Heart left ventricle (tissue), 16 donors: ENCODE measurements around the gene WWTR1. TPM values are rescaled to one million over a fixed set of nuclear protein-coding genes. Genes with fewer than 3 reads are reported as not detected.
A peak's percentile ranks its signal among the peaks of the same experiment; 100 is the strongest.

Source experiments
- ATAC-seq, 4 donors: fragments of 200-7000 bp; cut with Tn5 transposase; one replicate each; pipeline ENCODE4 v1.9.1; 2020 to 2022; ENCODE audit warnings: moderate library complexity in 4 of 4, mild to moderate bottlenecking in 3 of 4, moderate number of reproducible peaks in 1 of 4
- DNase-seq, 5 donors: peaks; one replicate each; pipeline ENCODE4 v3.0.0-alpha.2; 2020
- H3K27ac ChIP-seq, 12 donors: fragments of 200-600 bp; sonication (generic) in 4 of 12; one replicate each; pipeline versions ENCODE4 v1.5.0 to v1.8.0; 2016 to 2022; ENCODE audit warnings: mild to moderate bottlenecking in 2 of 12
- H3K27me3 ChIP-seq, 9 donors: fragments of 200-600 bp; sonication (generic) in 2 of 9; one replicate each; pipeline versions ENCODE4 v1.5.1 to v1.8.0; 2016 to 2022; ENCODE audit warnings: mild to moderate bottlenecking in 3 of 9
- H3K36me3 ChIP-seq, 9 donors: fragments of 200-600 bp; sonication (generic) in 2 of 9; one replicate each; pipeline versions ENCODE4 v1.5.0 to v1.8.0; 2018 to 2022; ENCODE audit warnings: mild to moderate bottlenecking in 2 of 9
- H3K4me1 ChIP-seq, 12 donors: fragments of 200-600 bp; sonication (generic) in 4 of 12; one replicate each; pipeline versions ENCODE4 v1.5.0 to v1.8.0; 2016 to 2022; ENCODE audit warnings: mild to moderate bottlenecking in 3 of 12
- H3K4me3 ChIP-seq, 12 donors: fragments of 200-600 bp; sonication (generic) in 4 of 12; one replicate each; pipeline versions ENCODE4 v1.5.0 to v1.8.0; 2017 to 2022; ENCODE audit warnings: mild to moderate bottlenecking in 9 of 12, moderate library complexity in 4 of 12
- H3K9me3 ChIP-seq, 12 donors: fragments of 200-600 bp; sonication (generic) in 4 of 12; one replicate each; pipeline versions ENCODE4 v1.5.0 to v1.8.0; 2016 to 2022; ENCODE audit warnings: mild to moderate bottlenecking in 1 of 12
- POLR2A ChIP-seq, 2 donors: fragments of 450-650 bp; IDR thresholded peaks; one replicate each; pipeline ENCODE4 v1.6.1; 2017; ENCODE audit warnings: antibody characterized with exemption in 2 of 2, mild to moderate bottlenecking in 2 of 2, moderate library complexity in 2 of 2
- WGBS, 4 donors: extraction: QIAGEN DNeasy Blood & Tissue Kit in 2 of 4; methylation state at CpG; one replicate each; pipeline versions ENCODE4 v1.1.5 to v1.1.7; 2013 to 2018; 5-methylcytosine and 5-hydroxymethylcytosine counted together
- intact Hi-C, 10 donors: fragments of 100-400 bp; cut with DNase I; formaldehyde crosslinking; loops; one replicate each; pipeline versions ENCODE4 v1.11.1 to v1.14.2; 2022
- polyA plus RNA-seq, 2 donors: library from polyadenylated mRNA; stranded (reverse); fragments of 200-250 nt; gene quantifications; one replicate each; pipeline ENCODE4 v1.2.3, GENCODE V29; 2013
- total RNA-seq, 9 donors: library from RNA; depleted of rRNA in 2 of 9; stranded (reverse); fragments of >200 nt in 2 of 9; fragmentation: NEBNext Ultra II Directional in 3 of 9; extraction: Animal tissue kit (Norgen Biotek cat#: 25700) in 3 of 9; gene quantifications; one replicate each; pipeline versions ENCODE4 v1.1.0 to v1.2.4, GENCODE V29; 2016 to 2023
- TF ChIP-seq, protein P1 (sequence below), 12 donors: fragments of 200-600 bp; sonication (generic) in 4 of 12; IDR thresholded peaks; one replicate each; pipeline versions ENCODE4 v1.5.0 to v1.8.0; 2018 to 2022; ENCODE audit warnings: antibody characterized with exemption in 12 of 12, mild to moderate bottlenecking in 5 of 12
- donor health status: ischemic (EF 13 %, LVEDD 7.1; RV severe dilation, severe dysfunction).
- donor health status: healthy with polysubstance abuse.
- donor health status: DM: no; HTN: yes; CAD: no.
- donor health status: DM: no; HTN: no; CAD: no.
- donor health status: ischemic (EF 25% LVEDD 6.9; RV normal size, moderate dysfunction).
- donor health status: ischemic (EF 25% LVEDD 5.7; RV mildly dilated, moderate dysfunction).
- donor health status: healthy.
- donor health status: DM: yes; HTN: yes; CAD: no.
- donor health status: ischemic (EF 35%, LVEDD 5.7; RV mildly dilated, moderate dysfunction).
- donor health status: nonischemic (EF 11% LVEDD 7.7; RV severe dilation, severe dysfunction).
- donor health status: DM: yes; HTN: yes; CAD: no.
- donor health status: PGD.
- donor health status: ischemic (EF 29% LVEDD 5.4; RV normal size, mild dysfunction).
- donor health status: nonischemic (EF 23%, LVEDD 6.1; RV moderate dilation, normal function).

WWTR1 gene
- total and polyA plus RNA-seq, 11 donors, result 14.5 to 71.7 (median 41.2) TPM

DNA sequence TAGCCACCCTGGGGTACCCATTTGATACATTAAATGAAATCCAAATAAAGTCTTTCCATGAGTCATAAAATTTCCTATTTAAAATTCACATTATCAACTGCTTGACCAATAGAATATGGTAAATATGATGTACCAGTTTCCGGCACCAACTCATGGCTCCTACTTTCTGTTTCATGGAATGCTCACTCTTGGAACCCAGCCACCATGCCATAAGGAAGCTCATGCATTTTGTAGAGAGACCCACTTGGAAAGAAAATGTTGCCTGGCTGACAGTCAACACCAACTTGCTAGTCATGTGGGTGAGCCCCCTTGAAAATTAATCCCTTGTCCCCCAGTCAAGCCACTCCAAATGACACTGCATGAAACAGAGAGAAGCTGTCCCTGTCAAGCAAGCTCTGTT, 57.2 kb downstream of the WWTR1 start:
- WGBS, 4 donors, result 85 to 100% (median 93%) methylated on average over 1 of the region's 1 CpG
- H3K36me3 ChIP-seq, result no peaks in the 10 kb centered on the region
- peaks cover 0 to 5% (median 0%) of the 10 kb centered on the region in 9 donors for H3K27me3 ChIP-seq
- peaks cover 3 to 83% (median 39%) of the 10 kb centered on the region in 12 donors for H3K4me1 ChIP-seq
- intact Hi-C loops, result no loop called here
- H3K9me3 ChIP-seq, result no peaks in the 10 kb centered on the region
- no peak for DNase-seq
- no peak overlapping the region for H3K4me3 ChIP-seq
- no peak for ATAC-seq
- H3K27ac ChIP-seq, result peak overlapping the region in 1 of 12 donors; percentile 23
- TF ChIP-seq, protein P1, sequence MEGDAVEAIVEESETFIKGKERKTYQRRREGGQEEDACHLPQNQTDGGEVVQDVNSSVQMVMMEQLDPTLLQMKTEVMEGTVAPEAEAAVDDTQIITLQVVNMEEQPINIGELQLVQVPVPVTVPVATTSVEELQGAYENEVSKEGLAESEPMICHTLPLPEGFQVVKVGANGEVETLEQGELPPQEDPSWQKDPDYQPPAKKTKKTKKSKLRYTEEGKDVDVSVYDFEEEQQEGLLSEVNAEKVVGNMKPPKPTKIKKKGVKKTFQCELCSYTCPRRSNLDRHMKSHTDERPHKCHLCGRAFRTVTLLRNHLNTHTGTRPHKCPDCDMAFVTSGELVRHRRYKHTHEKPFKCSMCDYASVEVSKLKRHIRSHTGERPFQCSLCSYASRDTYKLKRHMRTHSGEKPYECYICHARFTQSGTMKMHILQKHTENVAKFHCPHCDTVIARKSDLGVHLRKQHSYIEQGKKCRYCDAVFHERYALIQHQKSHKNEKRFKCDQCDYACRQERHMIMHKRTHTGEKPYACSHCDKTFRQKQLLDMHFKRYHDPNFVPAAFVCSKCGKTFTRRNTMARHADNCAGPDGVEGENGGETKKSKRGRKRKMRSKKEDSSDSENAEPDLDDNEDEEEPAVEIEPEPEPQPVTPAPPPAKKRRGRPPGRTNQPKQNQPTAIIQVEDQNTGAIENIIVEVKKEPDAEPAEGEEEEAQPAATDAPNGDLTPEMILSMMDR (IDR thresholded peaks at IDR 0.05), result no peak
- TF ChIP-seq POLR2A (IDR thresholded peaks at IDR 0.05), result no peak

DNA sequence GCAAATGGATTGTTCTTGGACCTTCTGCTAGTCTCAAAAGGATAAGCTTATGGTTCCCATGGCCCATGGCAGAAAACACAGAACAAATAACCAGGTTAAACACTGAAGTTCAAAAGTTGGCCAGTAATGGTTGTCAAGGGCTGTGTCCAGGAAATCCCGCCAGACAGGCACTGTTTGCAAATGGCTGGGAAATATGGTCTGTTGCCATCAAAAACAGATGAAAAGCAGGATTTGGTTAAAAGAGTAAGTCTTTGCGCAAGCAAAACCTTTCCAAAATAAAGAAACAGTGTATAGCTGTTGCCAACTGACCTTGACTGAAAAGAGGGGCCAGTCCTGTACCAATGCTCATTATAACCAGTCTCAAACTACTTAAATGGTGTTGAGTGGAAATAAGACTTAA, 58.6 kb downstream of the WWTR1 start:
- intact Hi-C loops, result no loop called here
- Histone ChIP-seq H3K27ac (peak overlapping the region in 3 of 12 donors; percentile 15 to 61 (median 48)), H3K36me3 (no peaks in the 10 kb centered on the region), H3K4me3 (no peak overlapping the region), H3K4me1 (peaks cover 2 to 75% (median 31%) of the 10 kb centered on the region in 12 donors), H3K27me3 (peaks cover 0 to 5% (median 0%) of the 10 kb centered on the region in 9 donors), H3K9me3 (no peaks in the 10 kb centered on the region)
- peak; percentile 40 to 87 (median 76) for ATAC-seq
- WGBS, 4 donors, result 78 to 85% (median 81%) methylated on average over 2 of the region's 2 CpGs
- DNase-seq, result peak in 3 of 5 donors; percentile 46 to 54 (median 52)
- no peak for TF ChIP-seq POLR2A (IDR thresholded peaks at IDR 0.05)
- TF ChIP-seq, protein P1 (IDR thresholded peaks at IDR 0.05), result no peak

DNA sequence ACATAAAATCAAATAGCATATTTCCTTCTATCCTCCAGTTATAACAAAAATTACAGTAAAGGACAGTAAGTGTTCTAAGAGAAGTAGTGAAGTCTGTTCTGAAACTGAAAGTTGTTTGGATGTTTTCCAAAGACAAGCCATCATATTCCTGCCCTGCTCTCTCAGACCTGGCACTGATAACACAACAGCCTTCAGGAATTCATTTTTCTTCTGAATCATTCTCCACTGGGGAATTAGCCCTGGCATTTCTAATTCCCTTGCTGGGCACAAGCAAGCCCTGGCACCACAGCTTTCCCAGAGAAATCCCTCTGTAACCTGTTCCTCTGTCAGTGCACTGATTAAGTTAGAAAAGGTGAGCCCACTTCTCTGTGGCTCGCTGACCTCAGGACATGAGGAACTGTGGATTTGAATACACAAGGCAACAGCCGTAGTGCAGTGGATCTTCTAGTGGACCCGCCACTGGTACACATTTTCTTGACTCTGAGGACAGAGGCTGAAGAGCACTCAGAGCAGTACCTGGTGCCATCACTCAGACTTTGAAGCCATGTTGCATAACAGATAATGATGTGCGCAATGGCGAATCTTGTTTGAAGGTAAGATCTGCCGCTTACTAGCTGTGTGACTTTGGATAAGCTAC, 61.6 kb downstream of the WWTR1 start:
- Histone ChIP-seq H3K27me3 (peaks cover 0 to 5% (median 0%) of the 10 kb centered on the region in 9 donors), H3K27ac (peak overlapping the region in 4 of 12 donors; percentile 2 to 58 (median 9)), H3K4me3 (no peak overlapping the region), H3K9me3 (no peaks in the 10 kb centered on the region), H3K4me1 (peaks cover 0 to 71% (median 36%) of the 10 kb centered on the region in 12 donors), H3K36me3 (no peaks in the 10 kb centered on the region)
- no peak for ATAC-seq
- no peak for TF ChIP-seq POLR2A (IDR thresholded peaks at IDR 0.05)
- TF ChIP-seq, protein P1 (IDR thresholded peaks at IDR 0.05), result no peak
- no peak for DNase-seq
- WGBS, 4 donors, result 85 to 91% (median 89%) methylated on average over 6 of the region's 6 CpGs
- intact Hi-C loops, result no loop called here

DNA sequence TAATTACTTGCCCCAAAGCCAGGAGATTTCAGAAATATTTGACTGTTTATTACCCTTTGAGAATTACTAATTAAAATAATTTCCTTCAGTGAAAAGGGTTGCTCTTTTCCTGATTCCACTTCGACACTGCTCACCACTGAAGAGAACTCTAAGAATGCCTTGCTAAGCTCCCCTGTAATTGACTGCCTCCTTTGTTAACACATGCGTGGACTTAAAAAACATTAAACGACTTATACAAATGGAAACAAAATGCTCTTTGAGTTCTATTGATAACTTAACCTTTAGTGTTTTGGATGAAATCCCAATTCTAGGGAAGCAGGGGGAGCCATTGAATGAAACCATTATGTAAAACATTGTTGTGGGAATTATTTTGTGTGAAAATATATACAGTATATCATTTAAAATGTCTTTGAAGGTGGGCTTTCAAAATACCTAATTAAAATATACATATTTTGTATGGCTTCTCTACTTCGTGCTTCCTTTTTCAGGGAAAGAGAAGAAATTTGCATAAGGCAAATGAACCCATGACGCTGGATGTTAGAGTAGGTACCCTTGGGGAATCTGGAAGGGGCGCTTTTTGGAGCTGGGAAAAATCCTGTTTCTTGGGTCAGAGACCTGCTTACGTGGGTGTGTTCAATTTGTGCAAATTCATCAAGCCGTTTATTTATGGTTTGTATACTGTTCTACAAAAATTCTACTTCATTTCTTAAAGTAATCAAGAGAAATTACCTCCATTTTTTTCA, 64.2 kb downstream of the WWTR1 start:
- Histone ChIP-seq H3K4me3 (peak overlapping the region in 2 of 12 donors; percentile 8 to 17), H3K27me3 (peaks cover 0 to 5% (median 0%) of the 10 kb centered on the region in 9 donors), H3K9me3 (no peaks in the 10 kb centered on the region), H3K36me3 (no peaks in the 10 kb centered on the region), H3K4me1 (peaks cover 0 to 79% (median 53%) of the 10 kb centered on the region in 12 donors), H3K27ac (peak overlapping the region in 9 of 12 donors; percentile 11 to 76 (median 50))
- ATAC-seq, result no peak
- 77 to 82% (median 81%) methylated on average over 8 of the region's 8 CpGs for WGBS, 4 donors
- intact Hi-C loops, result no loop called here
- TF ChIP-seq, protein P1 (IDR thresholded peaks at IDR 0.05), result no peak
- no peak for TF ChIP-seq POLR2A (IDR thresholded peaks at IDR 0.05)
- no peak for DNase-seq
